Umbilical cord (tissue), 2 donors: Measurements from ENCODE around the gene RGS1. TPM values are rescaled to one million over a fixed set of nuclear protein-coding genes. Genes with fewer than 3 reads are reported as not detected.

Experiments used
- DNase-seq: peaks from one replicate; pipeline ENCODE4 v3.0.0-alpha.2; 2015; ENCODE audit warnings: low spot score
- total RNA-seq: library from RNA; depleted of rRNA; stranded (reverse); fragments of >200 nt; gene quantifications from one replicate; pipeline ENCODE4 v1.2.3, GENCODE V29; 2014; ENCODE audit warnings: low replicate concordance; ENCODE audit not compliant: insufficient read depth

The RGS1 gene
- total RNA-seq, 1 donor from 2014 or later: 84.7 TPM

DNA sequence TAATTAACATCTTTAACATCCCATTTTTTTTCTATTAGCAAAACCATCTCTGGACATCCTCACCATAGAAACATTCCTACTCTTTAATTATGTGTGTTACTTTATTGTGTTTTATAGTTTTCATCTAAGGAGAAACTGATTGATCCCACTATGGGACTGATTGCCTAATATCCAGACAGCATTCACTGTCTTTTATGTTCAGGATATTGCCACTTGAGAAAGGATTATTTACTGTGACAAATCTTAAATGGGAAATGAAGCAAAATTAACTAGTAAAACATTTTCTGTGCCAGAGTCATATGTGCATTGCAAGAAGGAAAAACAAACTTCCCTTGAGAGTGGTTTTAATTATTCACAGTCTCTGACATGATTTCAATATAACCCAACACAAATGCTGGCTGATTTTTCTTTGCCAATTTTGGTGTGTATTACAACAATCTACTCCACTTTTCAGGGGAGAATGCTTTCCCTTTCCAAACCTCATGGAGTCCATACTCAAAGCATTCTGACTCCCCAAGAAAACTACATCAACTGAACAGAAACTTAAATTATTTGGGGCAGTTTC lies 44.6 kb downstream of the RGS1 start:
- DNase-seq: no peak

DNA sequence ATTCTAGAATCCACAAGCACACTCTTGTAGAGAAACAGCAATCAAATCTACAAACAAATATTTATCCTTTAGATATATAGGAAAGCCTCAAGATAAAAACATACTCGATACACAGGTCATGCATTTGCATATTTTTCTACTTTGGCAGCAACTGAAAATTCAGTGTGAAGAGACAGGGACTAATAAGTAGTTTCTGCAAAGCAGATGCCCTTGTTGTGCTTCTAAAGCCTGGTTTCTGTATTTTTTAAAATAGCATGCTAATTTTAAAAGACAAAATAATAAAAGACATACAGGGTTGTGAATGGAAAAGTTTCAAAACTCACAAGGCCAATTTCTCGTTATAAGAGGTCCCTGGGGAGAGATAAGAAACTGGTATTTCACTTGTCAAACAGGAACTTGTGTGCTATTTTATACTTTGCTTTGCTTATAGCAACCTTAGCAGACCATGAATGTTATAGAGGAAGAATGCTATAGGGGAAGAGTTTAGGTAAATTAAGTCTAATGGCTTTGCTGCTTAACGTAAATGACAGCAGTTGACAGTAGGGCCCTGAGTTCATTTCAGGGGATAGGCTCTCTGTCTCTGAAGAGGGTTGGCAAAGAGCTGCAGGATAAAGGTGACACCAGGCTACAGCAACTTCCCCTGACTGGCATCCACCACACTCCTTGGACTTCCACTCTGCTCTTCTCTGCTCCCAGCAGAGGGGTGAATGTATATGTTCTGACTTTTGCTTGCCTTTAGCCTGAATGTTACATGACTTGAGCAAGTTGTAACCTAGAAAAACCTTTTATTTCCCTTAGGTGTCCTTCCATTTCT lies 51.0 kb downstream of the RGS1 start:
- peak; percentile 36 for DNase-seq

DNA sequence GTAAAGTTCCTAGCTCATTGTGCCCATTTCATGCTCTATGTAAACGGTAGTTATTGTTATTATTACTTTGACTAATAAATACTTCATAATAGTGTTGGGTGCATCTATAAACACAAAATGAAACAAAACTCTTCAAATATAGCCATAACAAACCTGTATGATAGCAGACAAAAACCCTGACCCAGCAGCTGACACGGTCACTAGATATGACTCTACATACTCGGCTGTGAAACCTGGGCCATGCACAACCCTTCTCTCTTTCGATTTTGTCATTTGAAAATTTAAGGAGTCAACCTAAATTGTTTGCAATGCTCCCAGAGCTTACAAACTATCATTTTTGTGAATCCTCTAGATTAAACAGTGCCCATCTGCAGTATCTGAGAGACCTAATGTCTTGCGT lies 52.3 kb downstream of the RGS1 start:
- no peak for DNase-seq

DNA sequence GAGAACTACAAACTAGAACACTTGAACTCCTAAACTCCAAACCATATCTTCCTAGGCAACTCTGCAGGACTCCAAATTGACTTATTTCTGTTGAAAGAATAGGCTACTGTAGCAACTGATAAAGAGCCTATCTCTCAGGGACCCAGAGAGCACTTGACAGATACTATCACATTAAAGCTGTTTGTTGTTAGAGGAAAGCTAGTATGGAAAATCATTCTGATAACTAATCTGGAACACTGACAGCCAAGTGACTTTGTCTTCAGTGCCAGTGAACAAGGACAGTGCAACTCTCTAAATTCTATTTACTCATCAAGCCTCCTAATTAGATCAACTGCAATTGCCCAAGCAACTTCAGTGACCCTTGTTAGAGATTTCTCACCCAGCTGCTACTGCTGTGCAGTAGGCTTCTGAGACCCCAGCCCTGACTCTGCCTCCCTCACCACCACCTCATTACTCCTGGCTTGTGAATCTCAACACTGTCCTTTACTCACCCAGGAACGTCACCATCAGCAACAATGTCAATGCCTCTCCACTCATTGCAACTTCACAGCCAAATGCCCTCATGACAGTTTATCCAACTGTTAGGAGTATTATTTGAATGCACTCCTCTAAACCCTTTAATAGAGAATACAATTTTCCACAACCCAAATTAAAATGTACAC lies 53.0 kb downstream of the RGS1 start:
- DNase-seq: no peak

DNA sequence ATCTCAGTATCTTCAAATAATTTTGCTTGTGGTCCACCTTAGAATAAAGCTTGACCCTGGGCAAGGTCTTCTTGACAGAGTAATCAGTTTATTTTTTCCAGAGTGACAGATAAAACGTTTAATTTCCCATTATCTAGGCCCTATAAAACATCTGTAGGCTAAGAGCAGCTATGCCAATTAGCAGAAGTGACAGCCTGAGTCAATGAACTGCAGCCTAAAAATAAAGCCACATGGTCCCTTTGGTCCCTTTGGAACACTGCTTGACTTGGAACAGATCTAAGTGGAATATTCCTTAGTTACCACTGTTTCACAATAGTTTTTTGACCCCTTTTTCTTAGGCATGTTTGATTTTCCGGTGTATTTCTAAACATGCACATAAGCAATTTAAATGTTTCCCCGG lies 54.0 kb downstream of the RGS1 start:
- no peak for DNase-seq

Other genes starting within 250 kb of the RGS1 start
- gene RGS13, start 60.4 kb downstream of the RGS1 start, total RNA-seq: 5.5 TPM
- gene RGS2, start 233.3 kb downstream of the RGS1 start, total RNA-seq: 294 TPM